Measurements from ENCODE around the gene COL6A1. TPM values are rescaled to one million over a fixed set of nuclear protein-coding genes. Genes with fewer than 3 reads are reported as not detected.

Gene COL6A1
- total RNA-seq, 1 experiment from 2014 or later = 19.7 TPM

DNA sequence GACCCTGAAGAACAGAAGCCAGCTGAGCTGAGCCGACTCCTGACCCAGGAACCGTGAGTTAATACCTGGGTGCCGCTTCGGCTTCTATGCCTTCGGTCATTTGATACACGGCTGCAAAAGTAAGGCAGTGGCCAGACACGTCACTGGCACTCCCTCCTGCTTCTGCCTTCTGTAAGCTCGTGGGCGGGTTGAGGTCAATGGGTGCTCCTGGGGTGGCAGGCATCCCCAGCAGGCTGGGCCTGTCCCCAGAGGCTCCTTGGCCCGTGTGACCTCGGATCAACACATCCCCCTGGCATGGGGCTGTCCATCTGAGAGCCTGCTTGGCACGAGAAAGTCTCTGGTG lies 35.7 kb upstream of the COL6A1 start:
- no peak for DNase-seq (ENCODE audit: low spot score)
- Histone ChIP-seq H3K9me3 (ENCODE audit: low read depth, low read length, poor library complexity, severe bottlenecking) (no peaks in the 10 kb centered on the region), H3K4me3 (ENCODE audit: low read depth, low read length, poor library complexity, severe bottlenecking) (no peak overlapping the region), H3K4me1 (ENCODE audit: insufficient read depth, low read length, poor library complexity, severe bottlenecking) (peaks cover 12% of the 10 kb centered on the region), H3K27ac (ENCODE audit: low read depth, low read length, poor library complexity, severe bottlenecking) (no peak overlapping the region), H3K27me3 (replicated peaks; ENCODE audit: insufficient read depth, low read depth, low read length, poor library complexity) (no peaks in the 10 kb centered on the region), H3K36me3 (ENCODE audit: insufficient read depth, low read length, poor library complexity, severe bottlenecking) (no peaks in the 10 kb centered on the region)
- BruUV-seq (replicated peaks) = no TSS peak
- intact Hi-C loops (cut with micrococcal nuclease; ENCODE audit: unreplicated experiment) = no loop called here
- CTCF ChIA-PET = no interaction called here
- POLR2A ChIA-PET (ENCODE audit: low non-redundant PET) = no interaction called here
- TF ChIP-seq EZH2 (IDR thresholded peaks at IDR 0.05; ENCODE audit: borderline replicate concordance, low read depth, low read length, poor library complexity, severe bottlenecking) = no peak
- TF ChIP-seq, protein P1, sequence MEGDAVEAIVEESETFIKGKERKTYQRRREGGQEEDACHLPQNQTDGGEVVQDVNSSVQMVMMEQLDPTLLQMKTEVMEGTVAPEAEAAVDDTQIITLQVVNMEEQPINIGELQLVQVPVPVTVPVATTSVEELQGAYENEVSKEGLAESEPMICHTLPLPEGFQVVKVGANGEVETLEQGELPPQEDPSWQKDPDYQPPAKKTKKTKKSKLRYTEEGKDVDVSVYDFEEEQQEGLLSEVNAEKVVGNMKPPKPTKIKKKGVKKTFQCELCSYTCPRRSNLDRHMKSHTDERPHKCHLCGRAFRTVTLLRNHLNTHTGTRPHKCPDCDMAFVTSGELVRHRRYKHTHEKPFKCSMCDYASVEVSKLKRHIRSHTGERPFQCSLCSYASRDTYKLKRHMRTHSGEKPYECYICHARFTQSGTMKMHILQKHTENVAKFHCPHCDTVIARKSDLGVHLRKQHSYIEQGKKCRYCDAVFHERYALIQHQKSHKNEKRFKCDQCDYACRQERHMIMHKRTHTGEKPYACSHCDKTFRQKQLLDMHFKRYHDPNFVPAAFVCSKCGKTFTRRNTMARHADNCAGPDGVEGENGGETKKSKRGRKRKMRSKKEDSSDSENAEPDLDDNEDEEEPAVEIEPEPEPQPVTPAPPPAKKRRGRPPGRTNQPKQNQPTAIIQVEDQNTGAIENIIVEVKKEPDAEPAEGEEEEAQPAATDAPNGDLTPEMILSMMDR (conservative IDR thresholded peaks at IDR 0.05; ENCODE audit: low read depth, low read length) = no peak

DNA sequence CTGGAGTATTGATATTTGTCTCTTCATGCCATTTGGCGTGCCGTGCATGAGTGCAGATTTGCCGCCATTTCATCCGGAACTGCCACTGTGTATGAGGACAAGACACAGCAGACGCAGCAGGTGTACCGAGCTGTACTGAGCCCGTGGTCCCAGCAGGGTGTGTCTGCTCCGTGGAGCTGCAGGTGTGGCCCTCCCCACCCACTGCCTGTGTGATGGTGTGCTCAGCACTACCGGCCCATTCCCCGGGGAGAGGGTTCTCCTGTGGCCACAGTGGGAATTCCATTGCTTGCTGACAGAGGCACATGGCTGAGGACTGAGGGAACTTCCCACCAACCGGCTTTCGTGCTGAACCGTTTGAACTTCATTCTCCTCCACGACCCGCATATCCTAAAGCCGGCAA lies 34.3 kb upstream of the COL6A1 start:
- no peak for DNase-seq (ENCODE audit: low spot score)
- Histone ChIP-seq H3K4me3 (ENCODE audit: low read depth, low read length, poor library complexity, severe bottlenecking) (no peak overlapping the region), H3K4me1 (ENCODE audit: insufficient read depth, low read length, poor library complexity, severe bottlenecking) (peaks cover 19% of the 10 kb centered on the region), H3K9me3 (ENCODE audit: low read depth, low read length, poor library complexity, severe bottlenecking) (no peaks in the 10 kb centered on the region), H3K27me3 (replicated peaks; ENCODE audit: insufficient read depth, low read depth, low read length, poor library complexity) (no peaks in the 10 kb centered on the region), H3K36me3 (ENCODE audit: insufficient read depth, low read length, poor library complexity, severe bottlenecking) (no peaks in the 10 kb centered on the region), H3K27ac (ENCODE audit: low read depth, low read length, poor library complexity, severe bottlenecking) (no peak overlapping the region)
- intact Hi-C loops (cut with micrococcal nuclease; ENCODE audit: unreplicated experiment) = no loop called here
- TF ChIP-seq, protein P1 (conservative IDR thresholded peaks at IDR 0.05; ENCODE audit: low read depth, low read length) = no peak
- no peak for TF ChIP-seq EZH2 (IDR thresholded peaks at IDR 0.05; ENCODE audit: borderline replicate concordance, low read depth, low read length, poor library complexity, severe bottlenecking)
- ChIA-PET POLR2A (ENCODE audit: low non-redundant PET) (no interaction called here), CTCF (no interaction called here)
- BruUV-seq (replicated peaks) = no TSS peak

DNA sequence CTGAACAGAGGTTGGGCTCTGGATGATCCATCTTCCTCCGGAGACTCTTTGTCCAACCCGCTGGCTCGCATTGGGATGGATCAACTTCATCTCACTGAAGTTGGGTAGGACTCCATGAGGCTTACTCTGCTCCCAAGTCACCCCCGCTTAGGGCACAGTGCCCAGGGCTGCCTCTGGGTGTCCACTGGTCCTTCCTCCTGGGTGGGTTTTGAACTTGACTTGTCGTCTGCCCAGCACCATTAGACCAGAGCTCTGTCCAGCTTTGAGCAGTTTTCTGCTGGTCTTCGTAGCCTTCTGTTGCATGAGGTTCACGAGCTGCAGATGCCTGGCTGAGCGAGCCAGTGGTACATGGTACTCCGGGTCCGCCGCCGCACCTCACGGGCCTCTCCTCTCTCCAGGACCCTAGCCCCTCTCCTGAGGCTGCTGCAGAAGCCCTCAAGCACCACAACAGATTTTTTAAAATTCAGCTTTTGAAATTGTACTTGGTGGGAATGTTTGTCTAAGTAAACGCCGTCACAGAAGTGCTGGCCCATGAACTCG lies 33.8 kb upstream of the COL6A1 start:
- CTCF ChIA-PET = no interaction called here
- DNase-seq (ENCODE audit: low spot score) = no peak
- Histone ChIP-seq H3K4me1 (ENCODE audit: insufficient read depth, low read length, poor library complexity, severe bottlenecking) (peaks cover 19% of the 10 kb centered on the region), H3K4me3 (ENCODE audit: low read depth, low read length, poor library complexity, severe bottlenecking) (no peak overlapping the region), H3K9me3 (ENCODE audit: low read depth, low read length, poor library complexity, severe bottlenecking) (no peaks in the 10 kb centered on the region), H3K27me3 (replicated peaks; ENCODE audit: insufficient read depth, low read depth, low read length, poor library complexity) (no peaks in the 10 kb centered on the region), H3K27ac (ENCODE audit: low read depth, low read length, poor library complexity, severe bottlenecking) (no peak overlapping the region), H3K36me3 (ENCODE audit: insufficient read depth, low read length, poor library complexity, severe bottlenecking) (no peaks in the 10 kb centered on the region)
- no TSS peak for BruUV-seq (replicated peaks)
- TF ChIP-seq, protein P1 (conservative IDR thresholded peaks at IDR 0.05; ENCODE audit: low read depth, low read length) = no peak
- TF ChIP-seq EZH2 (IDR thresholded peaks at IDR 0.05; ENCODE audit: borderline replicate concordance, low read depth, low read length, poor library complexity, severe bottlenecking) = no peak
- intact Hi-C loops (cut with micrococcal nuclease; ENCODE audit: unreplicated experiment) = no loop called here
- POLR2A ChIA-PET (ENCODE audit: low non-redundant PET) = no interaction called here
